Gastroesophageal sphincter (tissue), 3 donors: Measurements from ENCODE around the gene MS4A5.

Experiments used
- EP300 ChIP-seq: sonication (generic); formaldehyde crosslinking; IDR thresholded peaks from one replicate; pipeline ENCODE4 v1.6.1; 2017; ENCODE audit warnings: antibody characterized with exemption, mild to moderate bottlenecking
- POLR2A ChIP-seq, 2 donors: fragments of 450-650 bp; IDR thresholded peaks; one replicate each; pipeline ENCODE4 v1.6.1; 2017; ENCODE audit warnings: antibody characterized with exemption in 2 of 2, mild to moderate bottlenecking in 2 of 2, moderate library complexity in 1 of 2
- POLR2AphosphoS5 ChIP-seq: sonication (generic); formaldehyde crosslinking; IDR thresholded peaks from one replicate; pipeline ENCODE4 v1.6.1; 2017; ENCODE audit warnings: antibody characterized with exemption
- TF ChIP-seq, protein P1 (sequence below), 4 experiments: fragments of 200-600 bp in 2 of 4; fragments of 450-650 bp in 2 of 4; sonication (generic) in 1 of 4; IDR thresholded peaks; one replicate each; pipeline ENCODE4 v1.5.1; 2017 to 2019; ENCODE audit warnings: antibody characterized with exemption in 4 of 4, mild to moderate bottlenecking in 2 of 4, moderate library complexity in 2 of 4

DNA sequence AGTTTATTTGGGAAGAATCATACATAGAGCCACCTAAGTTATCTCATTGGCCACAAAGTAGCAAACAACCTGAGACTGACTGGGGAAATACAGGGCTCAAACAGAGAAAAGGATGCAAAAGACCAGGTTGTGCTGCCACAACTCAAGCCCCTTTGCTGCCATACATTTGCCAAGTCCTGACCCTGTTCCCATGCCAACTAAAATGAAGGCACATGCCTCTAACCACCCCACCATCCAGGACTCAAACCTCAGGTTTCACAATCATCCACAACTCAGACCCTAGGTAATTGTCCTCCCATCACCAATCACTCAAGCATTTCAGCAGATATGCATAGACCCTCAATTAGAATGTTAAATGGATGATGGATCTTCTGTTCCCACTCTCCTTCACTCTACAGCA is 24.8 kb downstream of the MS4A5 start:
- TF ChIP-seq, protein P1, sequence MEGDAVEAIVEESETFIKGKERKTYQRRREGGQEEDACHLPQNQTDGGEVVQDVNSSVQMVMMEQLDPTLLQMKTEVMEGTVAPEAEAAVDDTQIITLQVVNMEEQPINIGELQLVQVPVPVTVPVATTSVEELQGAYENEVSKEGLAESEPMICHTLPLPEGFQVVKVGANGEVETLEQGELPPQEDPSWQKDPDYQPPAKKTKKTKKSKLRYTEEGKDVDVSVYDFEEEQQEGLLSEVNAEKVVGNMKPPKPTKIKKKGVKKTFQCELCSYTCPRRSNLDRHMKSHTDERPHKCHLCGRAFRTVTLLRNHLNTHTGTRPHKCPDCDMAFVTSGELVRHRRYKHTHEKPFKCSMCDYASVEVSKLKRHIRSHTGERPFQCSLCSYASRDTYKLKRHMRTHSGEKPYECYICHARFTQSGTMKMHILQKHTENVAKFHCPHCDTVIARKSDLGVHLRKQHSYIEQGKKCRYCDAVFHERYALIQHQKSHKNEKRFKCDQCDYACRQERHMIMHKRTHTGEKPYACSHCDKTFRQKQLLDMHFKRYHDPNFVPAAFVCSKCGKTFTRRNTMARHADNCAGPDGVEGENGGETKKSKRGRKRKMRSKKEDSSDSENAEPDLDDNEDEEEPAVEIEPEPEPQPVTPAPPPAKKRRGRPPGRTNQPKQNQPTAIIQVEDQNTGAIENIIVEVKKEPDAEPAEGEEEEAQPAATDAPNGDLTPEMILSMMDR (IDR thresholded peaks at IDR 0.05) = no peak
- TF ChIP-seq POLR2AphosphoS5 (no peak), POLR2A (IDR thresholded peaks at IDR 0.05) (no peak), EP300 (no peak)
